Parathyroid adenoma (tissue), 2 donors: ENCODE data around the gene BTG4.

Experiments
- H2AFZ ChIP-seq: fragments of 300-600 bp; sonication (generic); one replicate; pipeline ENCODE4 v1.7.0; 2017; ENCODE audit warnings: antibody characterized with exemption, mild to moderate bottlenecking
- H3K27ac ChIP-seq: fragments of 300-600 bp; sonication (generic); one replicate; pipeline ENCODE4 v1.7.0; 2017
- H3K27me3 ChIP-seq: fragments of 300-600 bp; sonication (generic); one replicate; pipeline ENCODE4 v1.7.0; 2017; ENCODE audit warnings: low read length; ENCODE audit not compliant: control insufficient read depth, insufficient read depth
- H3K36me3 ChIP-seq: fragments of 300-600 bp; sonication (generic); one replicate; pipeline ENCODE4 v1.7.0; 2017; ENCODE audit warnings: low read length; ENCODE audit not compliant: control insufficient read depth, insufficient read depth
- H3K4me1 ChIP-seq: fragments of 300-600 bp; sonication (generic); one replicate; pipeline ENCODE4 v1.7.0; 2017; ENCODE audit warnings: control low read depth
- H3K4me2 ChIP-seq: fragments of 300-600 bp; sonication (generic); one replicate; pipeline ENCODE4 v1.7.0; 2017; ENCODE audit warnings: low read length
- H3K4me3 ChIP-seq: fragments of 300-600 bp; sonication (generic); one replicate; pipeline ENCODE4 v1.7.0; 2017; ENCODE audit warnings: low read depth, low read length
- H3K79me2 ChIP-seq: fragments of 300-600 bp; sonication (generic); one replicate; pipeline ENCODE4 v1.7.0; 2017; ENCODE audit warnings: control low read depth
- H3K9ac ChIP-seq: fragments of 300-600 bp; sonication (generic); one replicate; pipeline ENCODE4 v1.7.0; 2017; ENCODE audit warnings: mild to moderate bottlenecking
- H3K9me3 ChIP-seq: fragments of 300-600 bp; sonication (generic); one replicate; pipeline ENCODE4 v1.7.0; 2017; ENCODE audit warnings: low read length; ENCODE audit not compliant: control insufficient read depth
- CTCF ChIP-seq: fragments of 300-600 bp; sonication (generic); IDR thresholded peaks from one replicate; pipeline ENCODE4 v1.7.0; 2017; ENCODE audit warnings: antibody characterized with exemption, mild to moderate bottlenecking
- donor health status: primary hyperparathyroidism.

Gene BTG4

GRCh38 chr11:111549869-111550203 lies 37.6 kb upstream of the BTG4 start:
- Histone ChIP-seq H3K4me3 (no peak overlapping the region), H3K9me3 (no peaks in the 10 kb centered on the region), H3K4me2 (no peak overlapping the region), H3K36me3 (no peaks in the 10 kb centered on the region), H3K4me1 (no peaks in the 10 kb centered on the region), H3K27ac (no peak overlapping the region), H3K27me3 (no peaks in the 10 kb centered on the region), H2AFZ (no peak overlapping the region), H3K9ac (no peak overlapping the region), H3K79me2 (no peaks in the 10 kb centered on the region)
- TF ChIP-seq CTCF, result no peak

GRCh38 chr11:111549196-111549868 lies 37.1 kb upstream of the BTG4 start:
- Histone ChIP-seq H3K27ac (no peak overlapping the region), H3K79me2 (no peaks in the 10 kb centered on the region), H3K4me2 (no peak overlapping the region), H3K4me3 (no peak overlapping the region), H2AFZ (no peak overlapping the region), H3K36me3 (no peaks in the 10 kb centered on the region), H3K27me3 (no peaks in the 10 kb centered on the region), H3K4me1 (no peaks in the 10 kb centered on the region), H3K9ac (no peak overlapping the region), H3K9me3 (no peaks in the 10 kb centered on the region)
- no peak for TF ChIP-seq CTCF

GRCh38 chr11:111548525-111548924 lies 36.3 kb upstream of the BTG4 start:
- Histone ChIP-seq H3K9ac (no peak overlapping the region), H2AFZ (no peak overlapping the region), H3K4me1 (no peaks in the 10 kb centered on the region), H3K27me3 (no peaks in the 10 kb centered on the region), H3K27ac (no peak overlapping the region), H3K4me2 (no peak overlapping the region), H3K36me3 (no peaks in the 10 kb centered on the region), H3K4me3 (no peak overlapping the region), H3K9me3 (no peaks in the 10 kb centered on the region), H3K79me2 (no peaks in the 10 kb centered on the region)
- no peak for TF ChIP-seq CTCF

GRCh38 chr11:111542606-111543275 lies 30.6 kb upstream of the BTG4 start:
- H3K9me3 ChIP-seq, result no peaks in the 10 kb centered on the region
- no peaks in the 10 kb centered on the region for H3K4me1 ChIP-seq
- H3K27me3 ChIP-seq, result no peaks in the 10 kb centered on the region
- no peak overlapping the region for H3K9ac ChIP-seq
- no peaks in the 10 kb centered on the region for H3K36me3 ChIP-seq
- H3K4me2 ChIP-seq, result no peak overlapping the region
- no peak for TF ChIP-seq CTCF
- no peaks in the 10 kb centered on the region for H3K79me2 ChIP-seq
- no peak overlapping the region for H2AFZ ChIP-seq
- H3K27ac ChIP-seq, result no peak overlapping the region
- H3K4me3 ChIP-seq, result no peak overlapping the region
